ENCODE results near the gene SMO. TPM values are rescaled to one million over a fixed set of nuclear protein-coding genes. Genes with fewer than 3 reads are reported as not detected.

The SMO gene
- total RNA-seq, 2 donors from 2014 or later: 8.7 to 16.4 TPM

GRCh38 chr7:129225931-129226572, 37.6 kb downstream of the SMO start:
- no peaks in the 10 kb centered on the region for H3K27me3 ChIP-seq (replicated peaks; ENCODE audit: insufficient read depth)
- ATAC-seq (ENCODE audit: insufficient number of reproducible peaks, low FRiP score, low read depth): no peak
- H3K9me3 ChIP-seq: no peaks in the 10 kb centered on the region
- H3K4me1 ChIP-seq (ENCODE audit: control insufficient read depth in 1 of 2, low read depth in 2 of 2): peaks cover 6 to 29% of the 10 kb centered on the region in 2 donors
- peak overlapping the region; percentile 85 for H3K4me3 ChIP-seq
- TF ChIP-seq, protein P1, sequence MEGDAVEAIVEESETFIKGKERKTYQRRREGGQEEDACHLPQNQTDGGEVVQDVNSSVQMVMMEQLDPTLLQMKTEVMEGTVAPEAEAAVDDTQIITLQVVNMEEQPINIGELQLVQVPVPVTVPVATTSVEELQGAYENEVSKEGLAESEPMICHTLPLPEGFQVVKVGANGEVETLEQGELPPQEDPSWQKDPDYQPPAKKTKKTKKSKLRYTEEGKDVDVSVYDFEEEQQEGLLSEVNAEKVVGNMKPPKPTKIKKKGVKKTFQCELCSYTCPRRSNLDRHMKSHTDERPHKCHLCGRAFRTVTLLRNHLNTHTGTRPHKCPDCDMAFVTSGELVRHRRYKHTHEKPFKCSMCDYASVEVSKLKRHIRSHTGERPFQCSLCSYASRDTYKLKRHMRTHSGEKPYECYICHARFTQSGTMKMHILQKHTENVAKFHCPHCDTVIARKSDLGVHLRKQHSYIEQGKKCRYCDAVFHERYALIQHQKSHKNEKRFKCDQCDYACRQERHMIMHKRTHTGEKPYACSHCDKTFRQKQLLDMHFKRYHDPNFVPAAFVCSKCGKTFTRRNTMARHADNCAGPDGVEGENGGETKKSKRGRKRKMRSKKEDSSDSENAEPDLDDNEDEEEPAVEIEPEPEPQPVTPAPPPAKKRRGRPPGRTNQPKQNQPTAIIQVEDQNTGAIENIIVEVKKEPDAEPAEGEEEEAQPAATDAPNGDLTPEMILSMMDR (IDR thresholded peaks at IDR 0.05): no peak
- no peak for DNase-seq (ENCODE audit: low spot score)
- no peak overlapping the region for H3K27ac ChIP-seq
- H3K36me3 ChIP-seq: no peaks in the 10 kb centered on the region

DNA sequence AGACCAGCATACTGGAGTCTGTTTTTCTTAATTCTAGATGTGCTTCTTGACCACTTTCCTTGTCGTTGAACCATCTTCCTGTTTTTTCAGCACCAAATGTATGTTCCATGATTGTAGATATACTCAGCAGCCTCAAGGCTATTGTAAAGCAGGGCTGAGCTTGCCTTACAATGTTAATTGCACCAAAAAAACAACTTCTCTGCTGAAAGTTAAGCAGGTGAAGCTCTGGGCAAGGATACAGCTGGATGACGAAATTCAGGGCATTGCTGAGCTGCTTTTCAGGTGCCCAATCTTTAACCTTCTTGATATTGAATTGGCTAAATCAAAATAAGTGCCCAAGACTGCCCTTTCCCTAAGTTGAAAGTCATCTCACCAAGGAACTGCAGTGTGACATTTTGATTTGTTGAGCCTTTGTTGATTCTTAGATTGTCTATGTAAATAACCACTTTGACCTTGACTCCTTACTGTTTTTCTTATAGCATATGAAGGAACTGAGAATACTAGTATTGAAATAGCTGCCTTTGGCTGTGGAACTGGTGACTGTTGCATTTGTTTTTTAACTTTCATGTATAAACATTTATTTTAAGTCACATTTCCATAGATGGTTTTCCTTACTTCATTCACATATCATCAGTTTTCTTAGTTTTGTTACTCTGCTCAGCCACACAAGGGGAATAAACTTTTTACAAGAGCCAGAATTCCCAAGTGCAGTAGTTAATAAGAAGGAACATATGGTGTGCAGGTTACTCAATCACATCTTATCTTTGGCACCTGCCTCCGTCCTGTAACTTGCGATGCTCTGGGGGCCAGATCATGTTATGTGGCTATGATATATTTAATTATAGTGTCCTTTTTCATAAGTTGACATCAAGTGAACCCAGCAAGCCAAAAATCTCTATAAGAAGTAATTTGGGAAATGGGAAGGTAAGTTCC, 39.5 kb downstream of the SMO start:
- TF ChIP-seq, protein P1 (IDR thresholded peaks at IDR 0.05): no peak
- no peak overlapping the region for H3K4me3 ChIP-seq
- no peak for DNase-seq (ENCODE audit: low spot score)
- H3K4me1 ChIP-seq (ENCODE audit: control insufficient read depth in 1 of 2, low read depth in 2 of 2): peaks cover 6 to 29% of the 10 kb centered on the region in 2 donors
- H3K27me3 ChIP-seq (replicated peaks; ENCODE audit: insufficient read depth): no peaks in the 10 kb centered on the region
- H3K27ac ChIP-seq: no peak overlapping the region
- ATAC-seq (ENCODE audit: insufficient number of reproducible peaks, low FRiP score, low read depth): no peak
- no peaks in the 10 kb centered on the region for H3K9me3 ChIP-seq
- no peaks in the 10 kb centered on the region for H3K36me3 ChIP-seq

DNA sequence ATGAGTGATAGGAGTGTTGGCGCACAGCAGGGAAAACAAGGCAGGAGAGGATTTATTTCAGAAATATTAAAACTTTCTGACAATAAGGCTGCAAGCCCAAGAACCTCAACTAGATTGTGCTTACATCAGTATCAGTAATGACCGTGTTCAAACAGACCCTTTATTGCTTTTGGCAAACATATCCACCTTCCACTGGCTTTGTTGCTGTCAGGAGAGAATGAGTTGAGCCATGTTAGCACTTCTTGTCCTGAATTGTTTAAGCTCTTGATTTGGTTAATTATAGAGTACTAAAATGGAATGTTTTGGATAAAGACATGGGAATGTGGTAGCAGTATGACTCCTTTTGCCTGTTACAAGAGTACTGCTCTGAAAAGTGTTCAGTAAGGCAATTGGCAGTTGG, 40.2 kb downstream of the SMO start:
- H3K27me3 ChIP-seq (replicated peaks; ENCODE audit: insufficient read depth): no peaks in the 10 kb centered on the region
- H3K27ac ChIP-seq: no peak overlapping the region
- TF ChIP-seq, protein P1 (IDR thresholded peaks at IDR 0.05): no peak

DNA sequence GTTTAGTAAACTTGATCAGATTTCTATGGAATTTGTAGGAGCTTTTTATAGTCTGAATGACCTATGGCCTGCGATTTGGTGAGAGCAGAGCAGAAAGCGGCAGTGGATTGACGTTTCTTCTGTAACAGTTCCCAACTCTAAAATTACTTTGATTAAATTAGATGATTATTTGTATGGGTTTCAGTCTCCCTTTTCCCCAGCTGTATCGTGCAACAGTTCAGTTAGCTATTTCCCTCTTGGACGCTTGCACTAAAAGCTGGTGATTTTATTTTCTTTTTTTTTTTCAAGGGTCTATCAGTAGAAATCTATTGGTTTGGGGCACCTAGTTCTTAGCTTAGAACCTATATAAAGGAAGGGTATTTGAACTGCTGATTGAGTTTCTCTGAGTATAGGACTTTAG, 43.2 kb downstream of the SMO start:
- Histone ChIP-seq H3K9me3 (no peaks in the 10 kb centered on the region), H3K36me3 (no peaks in the 10 kb centered on the region), H3K27ac (no peak overlapping the region), H3K4me1 (ENCODE audit: control insufficient read depth in 1 of 2, low read depth in 2 of 2) (peaks cover 0 to 14% of the 10 kb centered on the region in 2 donors), H3K4me3 (no peak overlapping the region), H3K27me3 (replicated peaks; ENCODE audit: insufficient read depth) (no peaks in the 10 kb centered on the region)
- DNase-seq (ENCODE audit: low spot score) (no peak), ATAC-seq (ENCODE audit: insufficient number of reproducible peaks, low FRiP score, low read depth) (no peak)
- TF ChIP-seq, protein P1 (IDR thresholded peaks at IDR 0.05): no peak

More for the DNA sequence above, 40.2 kb downstream of the SMO start:
- DNase-seq (ENCODE audit: low spot score): no peak
- H3K36me3 ChIP-seq: no peaks in the 10 kb centered on the region
- H3K4me3 ChIP-seq: no peak overlapping the region
- H3K9me3 ChIP-seq: no peaks in the 10 kb centered on the region
- no peak for ATAC-seq (ENCODE audit: insufficient number of reproducible peaks, low FRiP score, low read depth)
- peaks cover 6 to 28% of the 10 kb centered on the region in 2 donors for H3K4me1 ChIP-seq (ENCODE audit: control insufficient read depth in 1 of 2, low read depth in 2 of 2)

- no peak for DNase-seq (ENCODE audit: low spot score)
- Histone ChIP-seq H3K27me3 (replicated peaks; ENCODE audit: insufficient read depth) (no peaks in the 10 kb centered on the region), H3K36me3 (no peaks in the 10 kb centered on the region), H3K4me3 (no peak overlapping the region), H3K27ac (no peak overlapping the region), H3K4me1 (ENCODE audit: control insufficient read depth in 1 of 2, low read depth in 2 of 2) (no peaks in the 10 kb centered on the region), H3K9me3 (no peaks in the 10 kb centered on the region)
- no peak for ATAC-seq (ENCODE audit: insufficient number of reproducible peaks, low FRiP score, low read depth)
- TF ChIP-seq, protein P1 (IDR thresholded peaks at IDR 0.05): no peak
These were observed 50.1 kb downstream of the SMO start for GRCh38 chr7:129238546-129238945.

All from thoracic aorta (tissue), 2 donors.